Amniotic stem cell (primary cell): ENCODE measurements around the gene UMOD.

Experiments used
- DNase-seq: peaks from one replicate; lab custom pipeline; 2025; lab: John Stamatoyannopoulos, UW

The UMOD gene

DNA sequence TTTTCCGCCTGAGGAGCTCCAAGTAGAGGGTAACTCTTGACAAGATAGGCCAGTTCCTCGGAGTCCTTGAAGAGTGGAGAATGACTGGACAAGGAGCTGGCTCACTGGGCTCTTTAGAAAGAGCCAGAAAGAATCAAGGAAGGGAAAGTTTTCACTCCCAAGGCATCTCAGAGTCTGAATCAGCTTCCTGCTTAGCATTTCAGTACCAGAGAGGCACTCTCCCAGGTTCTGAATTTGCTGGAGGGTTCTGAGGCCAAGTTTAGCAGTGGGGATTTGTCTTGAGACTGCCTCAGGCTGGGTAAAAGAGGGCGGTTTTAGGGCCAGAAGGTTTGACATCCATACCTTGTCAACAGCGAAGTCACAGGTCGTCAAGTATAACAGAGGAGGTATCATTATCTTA is 50.7 kb downstream of the UMOD start:
- no peak for DNase-seq

DNA sequence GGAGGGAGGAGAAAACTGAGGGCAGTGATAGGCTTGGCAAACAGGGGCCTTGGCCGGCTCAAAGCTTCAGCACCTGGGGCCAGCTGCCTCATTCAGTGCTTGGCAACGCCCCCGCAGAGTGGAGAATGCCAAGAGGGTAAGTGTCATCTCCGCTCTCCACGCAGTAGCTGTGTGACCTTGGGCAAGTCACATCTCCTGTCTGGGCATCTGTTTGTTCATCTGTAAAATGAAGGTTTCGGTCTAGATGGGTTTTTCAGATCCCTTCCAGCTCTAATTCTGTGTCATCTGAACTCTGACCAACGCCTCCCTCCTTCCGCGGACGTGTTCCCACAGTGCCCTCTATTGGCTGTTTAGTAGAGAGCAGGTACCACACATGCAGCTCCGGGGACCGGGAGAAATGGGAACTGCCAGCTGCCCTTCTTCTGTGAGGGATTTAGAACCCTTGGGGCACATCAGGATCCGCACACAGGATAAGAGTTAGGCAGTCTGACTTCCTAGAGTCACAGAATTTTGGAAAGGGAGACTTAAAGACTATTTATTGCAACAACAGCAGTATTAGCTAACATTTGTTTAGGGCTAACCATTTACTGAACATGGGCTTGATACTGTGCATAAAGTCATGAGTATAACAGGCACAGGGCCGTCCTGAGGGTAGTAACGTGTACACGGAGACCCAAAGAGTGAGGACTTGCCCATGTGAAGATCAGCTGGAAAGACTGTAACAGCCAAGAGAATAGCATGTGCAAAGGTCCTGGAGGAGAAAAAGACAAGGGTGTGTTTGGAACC is 52.0 kb downstream of the UMOD start:
- no peak for DNase-seq

DNA sequence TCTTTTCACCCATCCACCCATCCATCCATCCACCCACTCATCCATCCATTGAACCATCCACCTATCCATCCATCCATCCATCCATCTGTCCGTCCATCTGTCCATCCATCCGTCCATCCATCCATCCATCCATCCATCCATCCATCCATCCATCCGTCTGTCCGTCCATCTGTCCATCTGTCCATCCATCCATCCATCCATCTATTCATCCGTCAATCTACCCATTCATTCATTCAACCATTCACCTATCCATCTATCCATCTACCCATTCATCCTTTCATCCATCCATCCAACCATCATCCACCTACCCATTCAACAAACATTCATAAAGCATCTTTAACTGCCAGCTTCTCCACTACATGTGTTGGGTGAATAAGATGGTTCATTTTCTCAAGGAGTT is 54.1 kb downstream of the UMOD start:
- DNase-seq, result no peak

DNA sequence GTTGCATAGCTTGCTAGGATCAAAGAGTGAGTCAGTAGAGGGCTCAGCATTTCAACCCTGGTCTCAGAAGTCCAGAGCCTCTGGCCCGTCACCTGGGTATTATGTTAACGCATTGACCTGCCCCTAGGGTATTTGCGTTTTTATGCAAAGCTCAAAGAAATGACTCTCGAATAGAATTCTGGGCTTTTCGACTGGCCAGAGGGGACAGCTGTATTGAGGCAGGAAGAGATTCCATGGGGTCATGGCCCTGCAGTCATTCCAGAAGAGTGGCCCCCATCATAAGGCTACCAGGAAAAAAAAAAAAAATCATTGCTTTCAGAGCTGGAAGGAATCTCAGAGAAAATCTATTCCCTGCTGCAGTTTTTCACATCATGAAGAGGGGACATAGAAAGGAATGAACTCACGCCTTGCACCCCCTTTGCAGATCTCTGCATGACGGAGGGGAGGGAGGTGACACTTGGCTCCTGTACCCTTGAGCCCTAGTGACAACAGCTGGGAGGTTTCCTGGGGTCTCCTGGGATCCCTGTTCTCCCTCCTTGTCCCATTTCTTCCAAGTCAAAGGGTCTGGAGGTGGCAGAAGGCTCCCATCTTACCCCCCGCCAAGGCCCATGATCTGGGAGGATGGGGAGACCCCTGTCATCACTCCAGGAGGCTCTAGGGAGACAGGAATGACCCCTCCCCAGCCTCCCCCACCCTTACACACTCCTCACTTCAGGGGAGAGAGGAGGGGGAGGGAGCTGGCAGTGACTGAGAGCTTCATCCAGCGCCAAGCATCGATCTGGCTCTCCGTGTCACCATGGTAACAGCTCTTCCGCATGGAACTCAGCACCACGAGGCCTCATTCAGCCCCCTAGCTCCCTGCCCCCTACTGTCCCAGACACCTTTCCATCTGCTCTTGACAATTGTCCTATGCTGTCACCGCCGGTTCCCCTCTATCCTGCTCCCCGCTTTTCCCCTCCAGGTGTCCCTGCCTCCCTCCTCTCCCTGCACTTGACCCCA is 61.0 kb downstream of the UMOD start:
- DNase-seq, result no peak

DNA sequence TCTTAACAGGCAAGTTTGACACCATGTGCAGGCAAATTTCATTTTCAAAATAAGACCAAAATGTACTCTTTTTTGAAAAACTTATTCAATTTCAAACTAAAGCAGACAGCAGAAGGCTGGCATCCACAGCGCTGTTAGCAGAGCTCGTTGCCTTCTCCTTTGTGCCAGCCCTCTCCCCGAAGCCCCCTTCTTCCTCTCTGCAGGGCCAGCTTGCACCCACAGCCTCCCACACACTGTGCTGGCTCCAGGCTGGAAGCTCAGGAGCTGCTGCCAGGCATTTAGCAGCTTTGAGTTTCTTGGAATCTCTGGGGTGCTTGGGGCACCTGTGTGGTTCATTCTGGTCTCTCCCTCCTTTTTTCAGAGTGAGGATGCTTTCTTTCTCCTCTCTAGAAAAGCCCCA is 62.9 kb downstream of the UMOD start:
- no peak for DNase-seq

DNA sequence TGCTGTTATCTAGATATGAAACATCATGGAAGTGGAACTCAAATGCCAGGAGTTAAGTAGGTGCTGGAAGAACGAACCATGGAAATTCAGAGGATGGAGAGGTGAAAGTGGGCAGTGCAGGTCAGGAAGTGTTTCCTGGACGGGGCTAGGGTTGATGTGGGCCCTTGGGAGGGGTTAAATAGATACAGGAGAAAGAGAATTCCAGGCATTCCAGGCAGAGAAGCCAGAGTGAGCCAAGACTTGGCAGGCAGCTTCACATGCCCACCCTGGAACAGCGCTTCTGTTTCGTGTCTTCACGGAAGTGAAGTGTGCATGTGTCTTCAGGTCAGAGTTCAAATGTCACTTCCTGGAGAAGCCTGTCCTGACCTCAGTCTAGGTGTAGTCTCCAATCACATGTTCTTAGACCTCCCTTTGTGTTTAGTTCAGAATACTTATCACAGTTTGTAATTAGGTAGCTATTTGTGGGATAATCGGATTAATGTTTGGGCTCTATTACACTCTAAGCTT is 66.5 kb downstream of the UMOD start:
- no peak for DNase-seq
